SK-N-SH (cell line): Measurements from ENCODE around the gene DLAT.

Experiments used
- POLR2AphosphoS5 ChIP-seq: IDR thresholded peaks from 2 replicates; pipeline ENCODE4 v1.6.1; 2012; ENCODE audit warnings: low read depth, low read length
- TAF1 ChIP-seq: IDR thresholded peaks from 2 replicates; pipeline ENCODE4 v1.6.1; 2012; ENCODE audit warnings: low read depth, mild to moderate bottlenecking, low read length, moderate library complexity, borderline replicate concordance
- TF ChIP-seq, protein P1 (sequence below): fragments of 200-600 bp; sonication (generic); IDR thresholded peaks from 2 replicates; pipeline ENCODE4 v1.6.1; 2017; ENCODE audit warnings: antibody characterized with exemption, mild to moderate bottlenecking, moderate library complexity

GRCh38 chr11:112024178-112024772 is 933 bp upstream of the DLAT start:
- TF ChIP-seq, protein P1, sequence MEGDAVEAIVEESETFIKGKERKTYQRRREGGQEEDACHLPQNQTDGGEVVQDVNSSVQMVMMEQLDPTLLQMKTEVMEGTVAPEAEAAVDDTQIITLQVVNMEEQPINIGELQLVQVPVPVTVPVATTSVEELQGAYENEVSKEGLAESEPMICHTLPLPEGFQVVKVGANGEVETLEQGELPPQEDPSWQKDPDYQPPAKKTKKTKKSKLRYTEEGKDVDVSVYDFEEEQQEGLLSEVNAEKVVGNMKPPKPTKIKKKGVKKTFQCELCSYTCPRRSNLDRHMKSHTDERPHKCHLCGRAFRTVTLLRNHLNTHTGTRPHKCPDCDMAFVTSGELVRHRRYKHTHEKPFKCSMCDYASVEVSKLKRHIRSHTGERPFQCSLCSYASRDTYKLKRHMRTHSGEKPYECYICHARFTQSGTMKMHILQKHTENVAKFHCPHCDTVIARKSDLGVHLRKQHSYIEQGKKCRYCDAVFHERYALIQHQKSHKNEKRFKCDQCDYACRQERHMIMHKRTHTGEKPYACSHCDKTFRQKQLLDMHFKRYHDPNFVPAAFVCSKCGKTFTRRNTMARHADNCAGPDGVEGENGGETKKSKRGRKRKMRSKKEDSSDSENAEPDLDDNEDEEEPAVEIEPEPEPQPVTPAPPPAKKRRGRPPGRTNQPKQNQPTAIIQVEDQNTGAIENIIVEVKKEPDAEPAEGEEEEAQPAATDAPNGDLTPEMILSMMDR, result no peak
- TF ChIP-seq POLR2AphosphoS5, result no peak
- TF ChIP-seq TAF1, result no peak
